ENCODE data around the gene ARHGEF7.

Gene ARHGEF7

GRCh38 chr13:111281751-111282311, 166.7 kb downstream of the ARHGEF7 start:
- no peak for DNase-seq

DNA sequence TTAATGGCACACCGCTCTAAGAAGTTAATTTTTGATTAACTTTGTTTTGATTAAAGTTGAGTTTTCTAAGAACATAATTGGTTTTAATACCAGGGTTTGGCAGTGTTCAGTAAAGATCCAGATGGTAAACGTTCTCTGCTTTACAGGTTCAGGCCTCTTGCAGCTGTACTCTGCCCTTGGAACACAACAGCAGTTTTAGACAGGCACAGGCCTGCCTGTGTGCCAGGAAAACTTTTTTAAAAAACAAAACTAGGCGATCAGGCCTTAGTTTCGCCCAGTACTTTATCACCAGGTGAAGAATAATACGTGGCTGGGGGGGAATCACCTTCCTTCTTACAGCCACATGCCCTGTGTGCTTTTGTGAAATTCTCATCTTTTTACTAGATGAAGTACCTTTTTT, 167.3 kb downstream of the ARHGEF7 start:
- no peak for DNase-seq

DNA sequence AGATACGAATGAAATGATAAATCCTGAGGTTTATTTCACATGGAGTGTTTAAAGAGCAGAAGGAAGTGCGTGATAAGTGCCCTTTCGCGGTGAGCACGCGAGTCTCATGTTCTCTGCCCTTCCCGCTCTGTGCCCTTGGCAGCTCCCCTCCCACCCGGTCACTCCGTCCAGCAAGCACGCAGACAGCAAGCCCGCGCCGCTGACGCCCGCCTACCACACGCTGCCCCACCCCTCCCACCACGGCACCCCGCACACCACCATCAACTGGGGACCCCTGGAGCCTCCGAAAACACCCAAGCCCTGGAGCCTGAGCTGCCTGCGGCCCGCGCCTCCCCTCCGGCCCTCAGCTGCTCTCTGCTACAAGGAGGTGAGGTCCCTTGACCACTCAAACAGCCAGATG, 167.9 kb downstream of the ARHGEF7 start:
- DNase-seq: no peak

GRCh38 chr13:111283457-111283856, 168.3 kb downstream of the ARHGEF7 start:
- DNase-seq: no peak

- DNase-seq: no peak
Observed at GRCh38 chr13:111283991-111284390, 168.9 kb downstream of the ARHGEF7 start.

GRCh38 chr13:111284565-111284964, 169.5 kb downstream of the ARHGEF7 start:
- no peak for DNase-seq

DNA sequence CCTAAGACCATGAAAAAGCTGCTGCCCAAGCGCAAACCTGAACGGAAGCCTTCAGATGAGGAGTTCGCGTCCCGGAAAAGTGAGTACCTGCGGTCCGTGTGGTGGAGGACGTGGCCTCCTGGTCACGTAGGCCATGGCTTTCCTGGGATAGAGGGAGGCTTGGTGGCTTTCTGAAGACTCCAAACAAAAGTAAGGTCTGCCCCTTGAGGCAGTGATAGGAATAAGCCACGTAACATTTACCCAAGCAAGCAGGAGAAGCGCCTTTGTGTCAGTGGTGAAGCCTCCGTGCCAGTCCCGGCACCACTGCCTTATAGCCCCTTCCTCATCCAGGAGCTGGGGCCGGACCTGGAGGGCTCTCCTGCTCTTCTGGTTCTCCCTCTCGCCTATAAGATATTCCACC, 171.1 kb downstream of the ARHGEF7 start:
- no peak for DNase-seq

DNA sequence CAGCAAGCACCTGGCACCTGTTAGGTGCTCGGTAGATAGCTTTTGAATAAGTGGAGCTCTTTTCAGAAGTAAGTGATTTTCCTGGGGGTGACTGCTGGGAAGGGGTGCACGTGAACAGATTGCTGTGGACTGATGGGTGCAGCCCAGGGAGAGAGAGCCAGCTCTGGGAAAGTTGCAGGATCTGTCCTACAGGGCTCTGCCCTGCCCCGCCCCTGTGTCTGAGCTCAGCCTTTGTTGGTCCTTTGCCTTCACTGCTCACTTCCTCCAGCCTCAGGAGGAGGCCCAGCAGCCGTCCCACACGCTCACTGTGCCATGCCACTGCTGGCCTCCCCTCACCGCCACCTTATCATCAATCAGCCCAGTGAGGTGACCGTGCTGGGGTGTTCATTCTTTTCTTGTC, 171.6 kb downstream of the ARHGEF7 start:
- DNase-seq: no peak

DNA sequence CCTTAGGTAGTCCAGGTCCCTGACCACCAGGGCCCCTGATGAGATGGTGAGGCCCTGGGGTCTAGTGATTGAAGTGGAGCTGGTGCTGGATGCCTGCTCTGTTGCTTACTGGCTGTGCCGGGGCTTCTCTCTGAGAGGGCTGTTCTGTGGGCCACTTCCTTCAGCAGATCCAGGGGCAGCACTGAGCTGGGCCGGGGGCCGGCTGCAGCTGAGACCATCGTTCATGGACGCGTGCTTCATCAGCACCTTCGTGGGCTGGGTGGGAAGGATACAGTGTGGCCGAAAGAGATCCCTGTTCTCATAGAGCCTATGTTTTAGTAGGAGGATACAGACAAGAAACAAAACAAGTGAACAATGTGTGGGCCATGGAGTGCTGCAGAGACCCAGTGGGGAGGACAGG, 172.1 kb downstream of the ARHGEF7 start:
- DNase-seq: no peak

DNA sequence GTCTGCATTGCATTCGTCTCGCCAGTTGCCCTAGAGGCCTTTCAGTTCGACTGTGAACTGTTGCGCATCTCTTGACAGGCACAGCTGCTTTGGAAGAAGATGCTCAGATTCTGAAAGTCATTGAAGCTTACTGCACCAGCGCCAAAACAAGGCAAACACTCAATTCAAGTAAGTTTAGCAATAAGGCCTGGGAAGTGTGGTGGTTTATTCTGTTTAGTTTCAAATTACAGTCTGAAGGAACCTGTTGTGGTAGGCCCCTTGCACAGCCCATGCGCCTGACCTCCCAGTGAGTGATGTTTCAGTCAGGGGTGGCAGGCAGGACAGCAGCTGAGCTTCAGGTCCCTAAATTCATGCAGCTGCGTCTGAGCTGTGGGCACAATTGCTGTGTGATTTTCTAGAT, 173.2 kb downstream of the ARHGEF7 start:
- DNase-seq: no peak

- DNase-seq: no peak
Observed at GRCh38 chr13:111289251-111289650, 174.1 kb downstream of the ARHGEF7 start.

DNA sequence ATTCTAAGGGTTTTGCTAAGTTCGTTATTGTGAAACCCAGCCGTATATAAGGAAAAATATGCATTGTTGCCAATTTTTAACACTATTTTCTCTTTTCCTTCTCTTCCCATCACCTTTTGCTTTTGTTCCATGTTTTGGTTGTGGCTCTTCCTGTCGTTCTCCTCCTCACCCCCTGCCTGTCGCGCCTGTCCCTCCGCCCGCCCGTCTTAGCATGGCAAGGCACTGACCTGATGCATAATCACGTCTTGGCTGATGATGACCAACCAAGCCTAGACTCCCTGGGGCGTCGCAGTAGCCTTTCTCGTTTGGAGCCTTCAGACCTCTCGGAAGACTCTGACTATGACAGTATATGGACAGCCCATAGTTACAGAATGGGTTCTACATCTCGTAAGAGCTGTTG, 176.8 kb downstream of the ARHGEF7 start:
- no peak for DNase-seq

DNA sequence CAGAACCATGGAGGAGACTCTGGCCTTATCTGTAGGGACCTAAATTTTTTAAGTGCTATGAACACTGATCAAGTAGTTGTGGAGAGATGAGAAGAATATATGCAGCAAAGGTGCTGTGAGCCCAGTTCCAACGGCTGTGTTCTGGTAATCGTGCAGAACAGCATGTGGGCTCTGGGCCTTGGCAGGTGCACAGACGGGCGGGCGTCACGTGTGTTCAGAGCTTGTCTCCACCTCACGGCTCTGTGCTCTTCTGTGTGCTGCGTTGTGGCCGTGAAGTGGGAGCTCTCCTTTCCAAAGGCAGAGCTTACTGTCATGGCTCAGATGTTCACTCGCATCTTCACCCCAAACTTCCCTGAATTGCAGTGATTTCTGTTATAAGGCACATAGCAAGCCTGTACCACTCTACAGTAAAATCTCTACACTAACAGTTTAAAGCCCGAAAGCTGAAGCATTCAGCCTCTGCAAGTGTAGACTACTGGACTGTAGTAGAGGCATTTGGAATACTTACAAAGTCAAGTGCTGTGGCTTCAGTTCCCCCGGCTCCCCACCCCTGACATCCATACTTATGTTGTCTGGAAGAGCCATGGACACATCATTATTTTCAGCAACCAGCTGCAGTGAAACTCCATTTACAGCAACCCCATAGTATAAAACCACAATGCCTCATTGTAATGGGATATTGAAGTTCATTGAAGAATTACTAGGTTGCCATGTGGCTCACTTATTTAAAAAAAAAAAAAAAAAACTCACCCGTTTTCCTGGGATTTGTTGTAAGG, 177.8 kb downstream of the ARHGEF7 start:
- DNase-seq: no peak

GRCh38 chr13:111295886-111296285, 180.8 kb downstream of the ARHGEF7 start:
- DNase-seq: no peak

DNA sequence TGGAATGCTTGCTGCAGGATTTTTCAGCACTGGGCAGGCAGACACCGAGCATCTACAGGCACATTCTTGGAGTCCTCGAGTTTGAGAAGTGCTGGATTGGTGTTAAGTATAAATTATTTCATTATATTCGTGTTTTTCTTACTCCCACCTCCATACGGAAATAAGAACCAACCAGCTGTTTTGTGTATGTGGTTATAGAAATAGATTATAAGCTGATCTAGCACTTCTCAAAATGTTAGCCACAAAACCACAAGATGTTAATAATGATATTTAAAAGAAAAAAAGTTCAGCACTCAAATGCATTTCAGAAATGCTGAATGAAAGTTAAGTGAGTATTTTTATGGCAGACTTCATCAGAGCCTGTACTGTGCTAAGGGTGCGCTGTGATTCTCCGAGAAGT, 181.3 kb downstream of the ARHGEF7 start:
- no peak for DNase-seq

GRCh38 chr13:111298214-111298975, 183.3 kb downstream of the ARHGEF7 start:
- no peak for DNase-seq

DNA sequence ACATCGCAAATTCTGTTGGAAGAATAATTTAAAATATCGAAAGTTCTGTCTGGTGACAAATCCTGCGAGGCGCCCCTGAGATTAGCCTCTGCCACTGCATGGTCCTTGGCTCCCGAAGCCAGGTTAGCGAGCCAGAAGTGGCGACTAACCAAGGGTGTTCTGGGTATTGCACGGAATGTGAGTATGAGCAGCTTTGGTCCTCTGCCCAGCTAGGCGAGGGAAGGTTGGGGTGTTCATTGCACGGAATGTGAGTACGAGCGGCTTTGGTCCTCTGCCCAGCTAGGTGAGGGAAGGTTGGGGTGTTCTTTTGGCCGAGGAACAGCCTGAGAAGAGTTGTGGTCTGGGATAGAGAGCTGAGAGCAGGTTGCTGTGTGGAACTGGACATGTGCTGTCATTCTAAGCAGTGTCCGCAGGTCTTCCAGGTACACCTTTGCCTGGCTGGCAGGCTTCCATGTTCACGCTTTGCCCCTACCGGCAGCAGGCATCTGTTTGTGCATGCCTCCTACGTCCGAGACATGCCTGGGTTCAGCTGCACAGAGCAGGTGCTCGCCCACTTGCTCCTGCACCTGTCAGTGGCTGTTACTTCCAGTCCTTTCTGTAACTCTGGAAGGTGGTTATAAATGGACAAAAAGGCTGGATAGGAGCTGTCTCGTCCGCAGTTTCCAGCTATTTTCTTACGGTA, 187.1 kb downstream of the ARHGEF7 start:
- no peak for DNase-seq

GRCh38 chr13:111303559-111303958, 188.4 kb downstream of the ARHGEF7 start:
- DNase-seq: no peak

DNA sequence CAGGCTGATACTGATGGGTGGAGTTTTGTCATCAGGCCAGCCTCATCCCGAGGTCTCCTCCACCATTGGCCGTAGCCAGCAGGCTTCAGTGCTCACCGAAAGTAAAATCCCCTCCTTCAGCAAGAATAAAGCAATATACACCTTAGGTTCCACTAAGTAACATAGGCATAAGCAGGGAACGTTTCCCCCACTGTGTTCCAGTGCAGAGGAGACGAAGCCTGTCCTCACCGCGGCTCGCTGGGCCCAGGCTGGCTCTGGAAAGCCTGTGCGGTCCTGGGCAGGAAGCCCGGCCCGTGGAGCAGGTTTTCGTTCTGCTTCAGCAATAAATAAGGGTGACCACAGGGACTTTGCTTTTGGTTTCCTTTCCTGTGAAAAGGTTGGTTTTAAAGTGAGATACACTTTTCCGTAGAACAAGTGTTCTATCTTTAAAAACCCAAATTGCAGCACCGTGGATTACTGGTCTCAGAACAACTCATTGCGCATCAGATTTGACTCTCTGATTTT, 189.0 kb downstream of the ARHGEF7 start:
- DNase-seq: no peak

GRCh38 chr13:111304603-111305289, 189.6 kb downstream of the ARHGEF7 start:
- no peak for DNase-seq

DNA sequence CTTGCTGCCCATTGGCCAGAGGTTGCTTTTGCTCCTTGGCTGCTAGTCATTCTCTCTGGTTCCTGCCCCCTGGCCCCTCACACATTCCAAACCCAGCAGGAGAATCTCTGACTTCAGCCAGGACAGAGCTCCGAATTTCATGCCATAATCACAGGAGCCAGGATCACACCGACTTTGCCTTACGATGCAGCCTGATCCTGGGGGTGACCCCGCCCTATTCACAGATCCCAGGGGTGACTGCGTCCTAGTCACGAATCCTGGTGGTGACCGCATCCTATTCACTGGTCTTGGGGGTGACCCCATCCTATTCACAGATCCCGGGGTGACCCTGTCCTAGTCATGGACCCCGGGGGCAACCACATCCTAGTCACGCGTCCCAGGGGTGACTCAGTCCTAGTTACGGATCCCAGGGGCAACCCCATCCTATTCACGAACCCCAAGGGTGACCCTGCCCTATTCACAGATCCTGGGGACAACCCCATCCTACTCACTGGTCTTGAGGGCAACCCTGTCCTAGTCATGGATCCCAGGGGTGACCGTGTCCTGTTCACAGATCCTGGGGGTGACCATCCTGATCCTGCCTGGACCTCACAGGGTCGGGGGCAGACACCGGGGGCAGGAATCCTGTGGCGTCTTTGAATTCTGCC, 198.0 kb downstream of the ARHGEF7 start:
- no peak for DNase-seq

DNA sequence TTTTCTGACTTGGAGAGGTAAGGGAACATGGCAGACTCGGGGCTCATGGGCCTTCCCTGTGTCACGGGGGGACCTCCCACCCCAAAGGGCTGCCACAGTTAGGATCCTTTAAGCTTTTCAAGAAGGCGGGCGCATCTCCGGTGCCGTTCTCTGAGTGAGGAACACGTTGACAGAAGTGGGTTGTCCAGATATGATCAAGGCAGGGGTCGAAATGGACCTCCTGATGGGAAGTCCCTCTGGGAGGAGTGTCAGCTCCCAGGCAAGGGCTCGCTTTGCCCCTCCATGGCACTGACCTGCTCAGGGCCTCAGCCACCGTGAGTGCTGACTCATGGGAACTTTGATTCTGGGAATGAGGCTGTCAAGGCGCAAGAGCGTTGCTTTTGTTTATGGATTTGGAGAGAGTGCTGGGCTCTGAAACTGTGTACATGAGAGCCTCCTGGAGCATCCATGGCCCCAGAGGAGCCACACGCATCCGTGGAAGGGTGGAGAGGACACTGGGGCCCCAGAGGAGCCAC, 198.9 kb downstream of the ARHGEF7 start:
- DNase-seq: no peak
